ENCODE measurements around the gene STAT5A.
"Not testable (repeated sequence)": the region's sequence is repeated elsewhere in the genome, so short reads cannot be mapped to it uniquely, and the experiment has no call there.

Gene STAT5A

DNA sequence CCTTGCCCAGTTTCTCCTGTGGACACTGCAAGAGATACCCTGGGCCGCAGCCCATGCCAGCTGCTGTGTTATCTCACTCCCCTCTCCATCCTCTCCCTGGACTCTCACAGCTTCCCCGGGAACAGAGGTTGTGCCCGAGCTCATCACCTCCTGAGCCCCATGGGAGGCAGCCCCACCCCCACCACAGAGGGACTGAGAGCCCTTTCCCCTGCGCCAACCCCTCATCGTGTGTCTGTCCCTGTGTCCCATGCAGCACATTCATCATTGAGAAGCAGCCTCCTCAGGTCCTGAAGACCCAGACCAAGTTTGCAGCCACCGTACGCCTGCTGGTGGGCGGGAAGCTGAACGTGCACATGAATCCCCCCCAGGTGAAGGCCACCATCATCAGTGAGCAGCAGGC, 12.7 kb downstream of the STAT5A start:
- no peak for TF ChIP-seq EZH2 (IDR thresholded peaks at IDR 0.05; ENCODE audit: borderline replicate concordance, low read depth, low read length, severe bottlenecking)
- TF ChIP-seq, protein P1, sequence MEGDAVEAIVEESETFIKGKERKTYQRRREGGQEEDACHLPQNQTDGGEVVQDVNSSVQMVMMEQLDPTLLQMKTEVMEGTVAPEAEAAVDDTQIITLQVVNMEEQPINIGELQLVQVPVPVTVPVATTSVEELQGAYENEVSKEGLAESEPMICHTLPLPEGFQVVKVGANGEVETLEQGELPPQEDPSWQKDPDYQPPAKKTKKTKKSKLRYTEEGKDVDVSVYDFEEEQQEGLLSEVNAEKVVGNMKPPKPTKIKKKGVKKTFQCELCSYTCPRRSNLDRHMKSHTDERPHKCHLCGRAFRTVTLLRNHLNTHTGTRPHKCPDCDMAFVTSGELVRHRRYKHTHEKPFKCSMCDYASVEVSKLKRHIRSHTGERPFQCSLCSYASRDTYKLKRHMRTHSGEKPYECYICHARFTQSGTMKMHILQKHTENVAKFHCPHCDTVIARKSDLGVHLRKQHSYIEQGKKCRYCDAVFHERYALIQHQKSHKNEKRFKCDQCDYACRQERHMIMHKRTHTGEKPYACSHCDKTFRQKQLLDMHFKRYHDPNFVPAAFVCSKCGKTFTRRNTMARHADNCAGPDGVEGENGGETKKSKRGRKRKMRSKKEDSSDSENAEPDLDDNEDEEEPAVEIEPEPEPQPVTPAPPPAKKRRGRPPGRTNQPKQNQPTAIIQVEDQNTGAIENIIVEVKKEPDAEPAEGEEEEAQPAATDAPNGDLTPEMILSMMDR (IDR thresholded peaks at IDR 0.05; ENCODE audit: borderline replicate concordance, extremely low read depth, low read length, poor library complexity, severe bottlenecking), result no peak
- Histone ChIP-seq H4K20me1 (ENCODE audit: insufficient read depth, low read length) (no peaks in the 10 kb centered on the region), H3K9ac (ENCODE audit: low read depth, low read length) (no peak overlapping the region), H3K27ac (ENCODE audit: low read length) (no peak overlapping the region), H3K4me1 (ENCODE audit: insufficient read depth, low read length) (no peaks in the 10 kb centered on the region), H3K36me3 (ENCODE audit: insufficient read depth, low read length) (no peaks in the 10 kb centered on the region), H3K9me3 (ENCODE audit: insufficient read depth, low read length, severe bottlenecking) (no peaks in the 10 kb centered on the region), H3K79me2 (ENCODE audit: insufficient read depth, low read length) (no peaks in the 10 kb centered on the region), H2AFZ (ENCODE audit: low read depth, low read length) (no peak overlapping the region), H3K4me2 (ENCODE audit: insufficient read depth, low read length) (no peak overlapping the region), H3K4me3 (ENCODE audit: low read depth in 1 of 2, low read length in 2 of 2) (no peak overlapping the region), H3K27me3 (ENCODE audit: insufficient read depth, low read length, poor library complexity) (no peaks in the 10 kb centered on the region)
- no peak for ATAC-seq (ENCODE audit: insufficient read depth, low read depth)
- no peak for DNase-seq

DNA sequence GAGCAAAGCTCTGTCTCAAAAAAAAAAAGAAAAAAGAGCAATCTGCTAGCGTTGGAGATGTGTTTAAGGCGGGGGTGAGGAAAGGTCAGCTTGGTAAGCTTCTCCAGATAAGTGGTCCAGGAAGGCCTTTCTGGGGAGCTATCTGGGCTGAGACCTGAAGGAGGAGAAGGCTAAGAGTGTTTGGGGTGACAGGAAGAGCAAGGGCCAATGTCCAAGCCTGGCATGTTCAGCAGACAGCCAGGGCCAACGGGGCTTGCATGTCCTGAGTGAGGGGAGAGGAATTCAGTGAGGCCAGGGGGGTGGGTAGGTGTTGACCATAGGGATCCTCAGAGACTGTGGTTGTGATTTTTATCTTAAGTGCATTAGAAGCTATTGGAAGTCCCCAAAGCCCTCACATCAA, 15.4 kb downstream of the STAT5A start:
- H3K27me3 ChIP-seq (ENCODE audit: insufficient read depth, low read length, poor library complexity), result no peaks in the 10 kb centered on the region
- H3K4me2 ChIP-seq (ENCODE audit: insufficient read depth, low read length), result no peak overlapping the region
- no peak for TF ChIP-seq EZH2 (IDR thresholded peaks at IDR 0.05; ENCODE audit: borderline replicate concordance, low read depth, low read length, severe bottlenecking)
- TF ChIP-seq, protein P1 (IDR thresholded peaks at IDR 0.05; ENCODE audit: borderline replicate concordance, extremely low read depth, low read length, poor library complexity, severe bottlenecking), result no peak
- H3K4me1 ChIP-seq (ENCODE audit: insufficient read depth, low read length), result no peaks in the 10 kb centered on the region
- H3K79me2 ChIP-seq (ENCODE audit: insufficient read depth, low read length), result no peaks in the 10 kb centered on the region
- no peak overlapping the region for H3K27ac ChIP-seq (ENCODE audit: low read length)
- H3K9ac ChIP-seq (ENCODE audit: low read depth, low read length), result no peak overlapping the region
- H3K36me3 ChIP-seq (ENCODE audit: insufficient read depth, low read length), result no peaks in the 10 kb centered on the region
- no peaks in the 10 kb centered on the region for H4K20me1 ChIP-seq (ENCODE audit: insufficient read depth, low read length)
- no peaks in the 10 kb centered on the region for H3K9me3 ChIP-seq (ENCODE audit: insufficient read depth, low read length, severe bottlenecking)
- DNase-seq, result no peak
- no peak overlapping the region for H3K4me3 ChIP-seq (ENCODE audit: low read depth in 1 of 2, low read length in 2 of 2)
- no peak overlapping the region for H2AFZ ChIP-seq (ENCODE audit: low read depth, low read length)
- ATAC-seq (ENCODE audit: insufficient read depth, low read depth), result no peak

DNA sequence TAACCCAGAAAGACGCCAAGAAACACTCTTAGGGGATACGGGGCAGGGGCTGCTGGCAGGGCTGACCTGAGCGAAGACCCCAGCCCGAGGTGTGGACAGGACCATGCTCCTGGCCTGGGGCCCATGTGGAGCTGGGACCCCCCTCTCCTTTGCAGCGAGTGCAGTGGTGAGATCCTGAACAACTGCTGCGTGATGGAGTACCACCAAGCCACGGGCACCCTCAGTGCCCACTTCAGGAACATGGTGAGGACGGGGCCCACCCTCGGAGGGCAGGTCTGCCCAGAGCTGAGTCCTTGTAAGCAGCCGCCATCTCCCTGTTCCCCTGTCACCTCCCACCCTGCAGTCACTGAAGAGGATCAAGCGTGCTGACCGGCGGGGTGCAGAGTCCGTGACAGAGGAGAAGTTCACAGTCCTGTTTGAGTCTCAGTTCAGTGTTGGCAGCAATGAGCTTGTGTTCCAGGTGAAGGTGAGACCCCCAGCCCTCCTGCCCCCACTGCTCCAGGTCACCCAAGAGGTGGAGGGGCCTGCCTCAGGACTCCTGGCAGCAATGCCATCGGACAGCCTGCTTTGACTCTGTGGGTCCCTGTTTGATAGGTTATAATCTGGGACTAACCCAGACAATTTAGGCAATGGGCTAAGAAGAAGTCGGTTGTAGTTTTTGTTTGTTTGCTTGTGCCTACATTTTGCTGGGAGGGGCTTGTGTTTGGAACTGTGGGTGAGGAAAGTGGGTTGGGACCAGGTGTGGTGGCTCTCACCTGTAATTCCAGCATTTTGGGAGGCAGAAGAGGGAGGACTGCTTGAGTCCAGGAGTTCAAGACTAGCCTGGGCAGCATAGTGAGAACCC, 16.1 kb downstream of the STAT5A start:
- Histone ChIP-seq H3K27me3 (ENCODE audit: insufficient read depth, low read length, poor library complexity) (no peaks in the 10 kb centered on the region), H3K36me3 (ENCODE audit: insufficient read depth, low read length) (no peaks in the 10 kb centered on the region), H3K27ac (ENCODE audit: low read length) (no peak overlapping the region), H3K4me3 (ENCODE audit: low read depth in 1 of 2, low read length in 2 of 2) (no peak overlapping the region), H3K9me3 (ENCODE audit: insufficient read depth, low read length, severe bottlenecking) (no peaks in the 10 kb centered on the region), H4K20me1 (ENCODE audit: insufficient read depth, low read length) (no peaks in the 10 kb centered on the region), H3K4me2 (ENCODE audit: insufficient read depth, low read length) (no peak overlapping the region), H3K79me2 (ENCODE audit: insufficient read depth, low read length) (no peaks in the 10 kb centered on the region), H3K4me1 (ENCODE audit: insufficient read depth, low read length) (no peaks in the 10 kb centered on the region), H3K9ac (ENCODE audit: low read depth, low read length) (no peak overlapping the region), H2AFZ (ENCODE audit: low read depth, low read length) (no peak overlapping the region)
- TF ChIP-seq, protein P1 (IDR thresholded peaks at IDR 0.05; ENCODE audit: borderline replicate concordance, extremely low read depth, low read length, poor library complexity, severe bottlenecking), result no peak
- no peak for TF ChIP-seq EZH2 (IDR thresholded peaks at IDR 0.05; ENCODE audit: borderline replicate concordance, low read depth, low read length, severe bottlenecking)
- ATAC-seq (ENCODE audit: insufficient read depth, low read depth) (no peak), DNase-seq (no peak)

DNA sequence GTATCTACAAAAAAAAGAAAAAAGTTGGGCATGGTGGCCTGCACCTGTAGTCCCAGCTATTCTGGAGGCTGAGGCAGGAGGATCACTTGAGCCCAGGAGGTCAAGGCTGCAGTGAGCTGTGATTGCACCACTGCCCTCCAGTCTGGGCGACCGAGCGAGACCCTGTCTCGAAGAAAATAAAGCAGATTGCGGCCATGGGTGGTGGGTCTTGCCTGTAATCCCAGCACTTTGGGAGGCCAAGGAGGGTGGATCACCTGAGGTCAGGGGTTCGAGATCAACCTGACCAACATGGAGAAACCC, 16.7 kb downstream of the STAT5A start:
- not testable (repeated sequence) for H3K9ac ChIP-seq (ENCODE audit: low read depth, low read length); H3K4me3 ChIP-seq (ENCODE audit: low read depth in 1 of 2, low read length in 2 of 2); H3K9me3 ChIP-seq (ENCODE audit: insufficient read depth, low read length, severe bottlenecking); ATAC-seq (ENCODE audit: insufficient read depth, low read depth); H3K4me2 ChIP-seq (ENCODE audit: insufficient read depth, low read length); H3K27ac ChIP-seq (ENCODE audit: low read length); H3K27me3 ChIP-seq (ENCODE audit: insufficient read depth, low read length, poor library complexity); H2AFZ ChIP-seq (ENCODE audit: low read depth, low read length); H3K79me2 ChIP-seq (ENCODE audit: insufficient read depth, low read length); H4K20me1 ChIP-seq (ENCODE audit: insufficient read depth, low read length); H3K36me3 ChIP-seq (ENCODE audit: insufficient read depth, low read length); H3K4me1 ChIP-seq (ENCODE audit: insufficient read depth, low read length); DNase-seq

Data from DND-41 (cell line).